Hepatocyte (in vitro differentiated cells): Measurements from ENCODE around the gene MAPK8. TPM values are rescaled to one million over a fixed set of nuclear protein-coding genes. Genes with fewer than 3 reads are reported as not detected.
A peak's percentile ranks its signal among the peaks of the same experiment; 100 is the strongest.

ENCODE experiments used
- DNase-seq: peaks from one replicate; pipeline ENCODE4 v3.0.0-alpha.2; 2016; ENCODE audit warnings: low spot score
- H2AFZ ChIP-seq: fragments of 200-600 bp; sonication (generic); 2 replicates; pipeline ENCODE4 v1.6.0; 2016; ENCODE audit warnings: antibody characterized with exemption, mild to moderate bottlenecking
- H3K27ac ChIP-seq: fragments of 200-600 bp; sonication (generic); 2 replicates; pipeline ENCODE4 v1.5.1; 2016; ENCODE audit warnings: mild to moderate bottlenecking
- H3K27me3 ChIP-seq: fragments of 200-600 bp; sonication (generic); 2 replicates; pipeline ENCODE4 v1.6.1; 2016
- H3K36me3 ChIP-seq: fragments of 200-600 bp; sonication (generic); replicated peaks from 2 replicates; pipeline ENCODE4 v1.5.1; 2016; ENCODE audit warnings: low read depth; ENCODE audit not compliant: insufficient read depth
- H3K4me1 ChIP-seq: fragments of 200-600 bp; sonication (generic); 2 replicates; pipeline ENCODE4 v1.5.1; 2016; ENCODE audit warnings: mild to moderate bottlenecking, moderate library complexity; ENCODE audit not compliant: insufficient read depth
- H3K4me2 ChIP-seq: fragments of 200-600 bp; sonication (generic); 2 replicates; pipeline ENCODE4 v1.6.0; 2016
- H3K4me3 ChIP-seq: fragments of 200-600 bp; sonication (generic); 2 replicates; pipeline ENCODE4 v1.5.1; 2016; ENCODE audit warnings: mild to moderate bottlenecking
- H3K79me2 ChIP-seq: fragments of 200-600 bp; sonication (generic); 2 replicates; pipeline ENCODE4 v1.6.0; 2017; ENCODE audit warnings: mild to moderate bottlenecking
- H3K9me2 ChIP-seq: fragments of 200-600 bp; sonication (generic); replicated peaks from 2 replicates; pipeline ENCODE4 v1.6.0; 2017; ENCODE audit warnings: mild to moderate bottlenecking; ENCODE audit not compliant: insufficient read depth
- H3K9me3 ChIP-seq: fragments of 200-600 bp; sonication (generic); 2 replicates; pipeline ENCODE4 v1.5.1; 2016; ENCODE audit warnings: low read depth, mild to moderate bottlenecking
- H4K20me1 ChIP-seq: fragments of 200-600 bp; sonication (generic); 2 replicates; pipeline ENCODE4 v1.6.0; 2016; ENCODE audit warnings: mild to moderate bottlenecking; ENCODE audit not compliant: insufficient read depth, poor library complexity, severe bottlenecking
- EZH2 ChIP-seq: fragments of 200-600 bp; sonication (generic); IDR thresholded peaks from 2 replicates; pipeline ENCODE4 v1.6.1; 2016; ENCODE audit warnings: antibody characterized with exemption, mild to moderate bottlenecking, borderline replicate concordance
- EZH2phosphoT487 ChIP-seq: fragments of 200-600 bp; sonication (generic); IDR thresholded peaks from one replicate; pipeline ENCODE4 v1.6.1; 2018; ENCODE audit warnings: antibody characterized with exemption, mild to moderate bottlenecking, low read depth, moderate library complexity; ENCODE audit not compliant: unreplicated experiment, severe bottlenecking
- WGBS: methylation state at CpG from one replicate; pipeline ENCODE4 v1.1.6; 2016; ENCODE audit warnings: low lambda C conversion rate; ENCODE audit errors: missing lambda C conversion rate; 5-methylcytosine and 5-hydroxymethylcytosine counted together
- polyA plus RNA-seq: library from polyadenylated mRNA; unstranded; fragments of >200 nt; fragmentation: Nextera tagmentation; extraction: Ambion mirVana; gene quantifications from 2 replicates; pipeline ENCODE4 v1.2.1, GENCODE V29; 2016
- total RNA-seq: library from RNA; depleted of rRNA; stranded (reverse); fragments of >200 nt; gene quantifications from 2 replicates; pipeline ENCODE4 v1.2.3, GENCODE V29; 2014
- TF ChIP-seq, protein P1 (sequence below): fragments of 200-600 bp; sonication (generic); IDR thresholded peaks from 2 replicates; pipeline ENCODE4 v1.5.1; 2016; ENCODE audit warnings: antibody characterized with exemption, mild to moderate bottlenecking; ENCODE audit not compliant: poor library complexity

Gene MAPK8
- total and polyA plus RNA-seq, 2 experiments from 2014 or later = 20.9 to 73.2 TPM

- no peak overlapping the region for H3K4me2 ChIP-seq
- no peak overlapping the region for H3K27ac ChIP-seq
- H4K20me1 ChIP-seq = no peaks in the 10 kb centered on the region
- H3K9me2 ChIP-seq = no peaks in the 10 kb centered on the region
- H3K36me3 ChIP-seq = no peaks in the 10 kb centered on the region
- H3K27me3 ChIP-seq = no peaks in the 10 kb centered on the region
- no peak for DNase-seq
- H2AFZ ChIP-seq = no peak overlapping the region
- no peaks in the 10 kb centered on the region for H3K79me2 ChIP-seq
- no peaks in the 10 kb centered on the region for H3K9me3 ChIP-seq
- no peaks in the 10 kb centered on the region for H3K4me1 ChIP-seq
- TF ChIP-seq EZH2 (no peak), EZH2phosphoT487 (no peak)
- TF ChIP-seq, protein P1, sequence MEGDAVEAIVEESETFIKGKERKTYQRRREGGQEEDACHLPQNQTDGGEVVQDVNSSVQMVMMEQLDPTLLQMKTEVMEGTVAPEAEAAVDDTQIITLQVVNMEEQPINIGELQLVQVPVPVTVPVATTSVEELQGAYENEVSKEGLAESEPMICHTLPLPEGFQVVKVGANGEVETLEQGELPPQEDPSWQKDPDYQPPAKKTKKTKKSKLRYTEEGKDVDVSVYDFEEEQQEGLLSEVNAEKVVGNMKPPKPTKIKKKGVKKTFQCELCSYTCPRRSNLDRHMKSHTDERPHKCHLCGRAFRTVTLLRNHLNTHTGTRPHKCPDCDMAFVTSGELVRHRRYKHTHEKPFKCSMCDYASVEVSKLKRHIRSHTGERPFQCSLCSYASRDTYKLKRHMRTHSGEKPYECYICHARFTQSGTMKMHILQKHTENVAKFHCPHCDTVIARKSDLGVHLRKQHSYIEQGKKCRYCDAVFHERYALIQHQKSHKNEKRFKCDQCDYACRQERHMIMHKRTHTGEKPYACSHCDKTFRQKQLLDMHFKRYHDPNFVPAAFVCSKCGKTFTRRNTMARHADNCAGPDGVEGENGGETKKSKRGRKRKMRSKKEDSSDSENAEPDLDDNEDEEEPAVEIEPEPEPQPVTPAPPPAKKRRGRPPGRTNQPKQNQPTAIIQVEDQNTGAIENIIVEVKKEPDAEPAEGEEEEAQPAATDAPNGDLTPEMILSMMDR = no peak
- 93% methylated on average over 3 of the region's 3 CpGs for WGBS
- H3K4me3 ChIP-seq = no peak overlapping the region
Measured at GRCh38 chr10:48437546-48437945, 131.1 kb downstream of the MAPK8 start.

DNA sequence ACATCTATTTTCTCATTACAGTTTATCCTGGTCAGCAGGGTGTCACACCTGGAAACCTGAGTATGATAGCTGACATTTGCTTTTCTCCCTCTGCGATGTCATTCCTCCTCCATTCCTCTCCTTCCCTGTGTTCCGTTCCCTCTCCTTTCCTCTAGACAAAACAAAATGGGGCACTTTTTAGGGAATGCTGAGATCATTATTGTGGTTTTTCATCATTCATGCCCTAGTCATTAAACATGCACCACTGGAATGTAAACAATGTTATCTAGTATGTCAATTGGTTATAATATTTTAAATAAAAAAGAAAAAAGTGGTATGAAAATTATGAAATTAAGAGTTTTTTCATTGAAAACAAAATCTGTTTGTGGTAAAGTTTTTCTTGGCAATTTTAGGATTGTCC lies 132.6 kb downstream of the MAPK8 start:
- H3K4me1 ChIP-seq = no peaks in the 10 kb centered on the region
- H3K79me2 ChIP-seq = no peaks in the 10 kb centered on the region
- no peaks in the 10 kb centered on the region for H3K9me2 ChIP-seq
- no peaks in the 10 kb centered on the region for H4K20me1 ChIP-seq
- peak overlapping the region; percentile 65 for H3K27ac ChIP-seq
- H3K4me3 ChIP-seq = no peak overlapping the region
- 76% methylated on average over 2 of the region's 2 CpGs for WGBS
- H3K36me3 ChIP-seq = no peaks in the 10 kb centered on the region
- TF ChIP-seq EZH2phosphoT487 = no peak
- TF ChIP-seq, protein P1 = no peak
- no peak for TF ChIP-seq EZH2
- H3K27me3 ChIP-seq = no peaks in the 10 kb centered on the region
- H3K9me3 ChIP-seq = no peaks in the 10 kb centered on the region
- no peak overlapping the region for H2AFZ ChIP-seq
- H3K4me2 ChIP-seq = peak overlapping the region; percentile 49
- no peak for DNase-seq

- no peak overlapping the region for H2AFZ ChIP-seq
- peak; percentile 81 for DNase-seq
- H4K20me1 ChIP-seq = no peaks in the 10 kb centered on the region
- H3K4me3 ChIP-seq = no peak overlapping the region
- H3K9me2 ChIP-seq = no peaks in the 10 kb centered on the region
- 54% methylated on average over 10 of the region's 10 CpGs for WGBS
- no peaks in the 10 kb centered on the region for H3K9me3 ChIP-seq
- no peaks in the 10 kb centered on the region for H3K4me1 ChIP-seq
- H3K27me3 ChIP-seq = no peaks in the 10 kb centered on the region
- H3K27ac ChIP-seq = peak overlapping the region; percentile 65
- TF ChIP-seq EZH2 (no peak), EZH2phosphoT487 (no peak)
- TF ChIP-seq, protein P1 = no peak
- H3K36me3 ChIP-seq = no peaks in the 10 kb centered on the region
- H3K4me2 ChIP-seq = peak overlapping the region; percentile 49
- H3K79me2 ChIP-seq = no peaks in the 10 kb centered on the region
Measured at GRCh38 chr10:48439581-48440041, 133.1 kb downstream of the MAPK8 start.

DNA sequence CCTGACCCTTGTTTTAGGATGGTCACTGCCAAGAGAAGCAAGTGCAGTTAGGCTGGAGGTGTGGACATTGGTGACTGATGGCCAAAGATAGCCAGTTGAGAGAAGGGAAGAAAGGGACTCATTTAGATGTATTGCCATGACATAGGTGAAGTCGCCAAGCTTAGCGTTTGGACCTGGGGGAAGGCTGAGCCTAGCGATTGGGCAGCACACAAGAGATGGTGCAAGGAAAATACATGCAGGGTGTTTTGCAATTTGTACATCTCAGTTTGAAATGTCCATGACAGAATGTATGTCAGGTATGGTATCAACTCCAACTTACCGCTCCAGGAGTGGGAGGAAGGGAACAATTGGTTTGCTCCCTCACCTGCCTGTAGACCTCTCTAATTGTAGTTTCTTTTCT lies 134.3 kb downstream of the MAPK8 start:
- no peak for DNase-seq
- no peak overlapping the region for H3K4me2 ChIP-seq
- H3K27ac ChIP-seq = no peak overlapping the region
- H3K79me2 ChIP-seq = no peaks in the 10 kb centered on the region
- WGBS = 100% methylated on average over 4 of the region's 4 CpGs
- H3K9me3 ChIP-seq = no peaks in the 10 kb centered on the region
- H3K27me3 ChIP-seq = no peaks in the 10 kb centered on the region
- no peaks in the 10 kb centered on the region for H3K9me2 ChIP-seq
- no peak overlapping the region for H3K4me3 ChIP-seq
- no peak for TF ChIP-seq EZH2phosphoT487
- no peak overlapping the region for H2AFZ ChIP-seq
- H4K20me1 ChIP-seq = no peaks in the 10 kb centered on the region
- no peaks in the 10 kb centered on the region for H3K4me1 ChIP-seq
- H3K36me3 ChIP-seq = no peaks in the 10 kb centered on the region
